Endothelial cell of umbilical vein (primary cell): ENCODE measurements around the gene SOX11.

Source experiments
- EZH2 ChIP-seq: IDR thresholded peaks from 2 replicates; pipeline ENCODE4 v1.6.1; 2012; ENCODE audit warnings: borderline replicate concordance, low read depth, mild to moderate bottlenecking, moderate library complexity, low read length, inconsistent platforms; ENCODE audit not compliant: severe bottlenecking
- FOS ChIP-seq: IDR thresholded peaks from 2 replicates; pipeline ENCODE4 v1.6.1; 2011; ENCODE audit warnings: mild to moderate bottlenecking, low read length, moderate library complexity, borderline replicate concordance; ENCODE audit not compliant: insufficient read depth
- JUN ChIP-seq: IDR thresholded peaks from 2 replicates; pipeline ENCODE4 v1.6.1; 2011; ENCODE audit warnings: borderline replicate concordance, low read depth; ENCODE audit not compliant: insufficient read length, insufficient read depth
- MYC ChIP-seq: IDR thresholded peaks from one replicate; pipeline ENCODE4 v1.6.1; 2011; ENCODE audit warnings: mild to moderate bottlenecking, low read depth, low read length
- POLR2A ChIP-seq: IDR thresholded peaks from 2 replicates; pipeline ENCODE4 v1.6.1; 2012; ENCODE audit warnings: low read depth, mild to moderate bottlenecking, control low read depth, low read length
- POLR2AphosphoS5 ChIP-seq: IDR thresholded peaks from 2 replicates; pipeline ENCODE4 v1.6.1; 2012; ENCODE audit warnings: low read depth, mild to moderate bottlenecking, control low read depth, low read length, moderate library complexity; ENCODE audit not compliant: insufficient read depth
- TF ChIP-seq, protein P1 (sequence below), 2 donors: IDR thresholded peaks; 1 replicate in 1 of 2; 2 replicates in 1 of 2; pipeline ENCODE4 v1.5.1; 2011; ENCODE audit warnings: low read length in 2 of 2, mild to moderate bottlenecking in 2 of 2, moderate library complexity in 2 of 2, control low read depth in 1 of 2, inconsistent platforms in 1 of 2, low read depth in 1 of 2; ENCODE audit not compliant: insufficient read depth in 1 of 2; ENCODE audit errors: extremely low read depth in 1 of 2
- TF ChIP-seq, protein P2 (sequence below): IDR thresholded peaks from 2 replicates; pipeline ENCODE4 v1.6.1; 2011; ENCODE audit not compliant: insufficient read depth, insufficient read length

DNA sequence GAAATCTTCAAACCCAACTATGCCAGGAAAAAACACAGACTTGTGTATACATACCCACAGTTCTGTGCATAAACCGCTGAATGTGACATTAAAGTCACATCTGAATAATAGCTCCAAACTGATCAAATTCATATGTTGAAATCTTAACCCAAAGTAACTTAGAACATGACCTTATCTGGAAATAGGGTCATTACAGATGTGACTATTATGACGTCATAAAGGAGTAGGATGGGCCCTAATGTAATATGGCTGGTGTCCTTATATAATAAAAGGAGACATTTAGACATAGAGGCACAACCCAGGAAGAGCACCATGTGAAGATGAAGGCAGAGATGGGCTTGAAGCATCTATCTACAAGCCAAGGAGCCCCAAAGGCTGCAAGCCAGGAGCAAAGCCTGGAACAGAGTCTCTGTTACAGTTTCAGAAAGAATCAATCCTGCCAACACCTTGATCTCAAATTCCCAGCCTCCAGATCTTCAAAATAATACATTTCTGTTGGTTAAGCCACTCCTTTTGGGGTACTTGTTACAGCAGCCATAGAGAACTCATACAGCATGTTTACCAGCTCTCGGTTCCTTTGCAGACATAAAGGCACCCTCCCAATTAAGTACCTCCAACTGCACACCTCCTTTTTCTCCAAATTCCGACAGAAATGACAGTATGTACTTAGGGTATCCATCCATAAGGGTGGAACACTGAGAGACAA lies 27.6 kb downstream of the SOX11 start:
- TF ChIP-seq MYC (no peak), POLR2AphosphoS5 (no peak), JUN (no peak), POLR2A (no peak), EZH2 (no peak), FOS (no peak)
- TF ChIP-seq, protein P1, sequence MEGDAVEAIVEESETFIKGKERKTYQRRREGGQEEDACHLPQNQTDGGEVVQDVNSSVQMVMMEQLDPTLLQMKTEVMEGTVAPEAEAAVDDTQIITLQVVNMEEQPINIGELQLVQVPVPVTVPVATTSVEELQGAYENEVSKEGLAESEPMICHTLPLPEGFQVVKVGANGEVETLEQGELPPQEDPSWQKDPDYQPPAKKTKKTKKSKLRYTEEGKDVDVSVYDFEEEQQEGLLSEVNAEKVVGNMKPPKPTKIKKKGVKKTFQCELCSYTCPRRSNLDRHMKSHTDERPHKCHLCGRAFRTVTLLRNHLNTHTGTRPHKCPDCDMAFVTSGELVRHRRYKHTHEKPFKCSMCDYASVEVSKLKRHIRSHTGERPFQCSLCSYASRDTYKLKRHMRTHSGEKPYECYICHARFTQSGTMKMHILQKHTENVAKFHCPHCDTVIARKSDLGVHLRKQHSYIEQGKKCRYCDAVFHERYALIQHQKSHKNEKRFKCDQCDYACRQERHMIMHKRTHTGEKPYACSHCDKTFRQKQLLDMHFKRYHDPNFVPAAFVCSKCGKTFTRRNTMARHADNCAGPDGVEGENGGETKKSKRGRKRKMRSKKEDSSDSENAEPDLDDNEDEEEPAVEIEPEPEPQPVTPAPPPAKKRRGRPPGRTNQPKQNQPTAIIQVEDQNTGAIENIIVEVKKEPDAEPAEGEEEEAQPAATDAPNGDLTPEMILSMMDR (IDR thresholded peaks at IDR 0.05; ENCODE audit: extremely low read depth in 1 of 2, insufficient read depth in 1 of 2, low read depth in 1 of 2, low read length in 2 of 2), result no peak
- TF ChIP-seq, protein P2, sequence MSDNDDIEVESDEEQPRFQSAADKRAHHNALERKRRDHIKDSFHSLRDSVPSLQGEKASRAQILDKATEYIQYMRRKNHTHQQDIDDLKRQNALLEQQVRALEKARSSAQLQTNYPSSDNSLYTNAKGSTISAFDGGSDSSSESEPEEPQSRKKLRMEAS, result no peak
